Measurements from ENCODE around the gene HSPB6.

HSPB6 gene

GRCh38 chr19:35789195-35789977 is 32.6 kb upstream of the HSPB6 start:
- ATAC-seq (ENCODE audit: insufficient read depth, low read depth) (0 out of 3 replicates have a peak, but pooled peaks have one; percentile 4), DNase-seq (no peak)
- H3K4me1 ChIP-seq (ENCODE audit: insufficient read depth, low read length): no peaks in the 10 kb centered on the region
- TF ChIP-seq EZH2 (IDR thresholded peaks at IDR 0.05; ENCODE audit: borderline replicate concordance, low read depth, low read length, severe bottlenecking): no peak
- no peak for TF ChIP-seq CTCF (IDR thresholded peaks at IDR 0.05; ENCODE audit: borderline replicate concordance, extremely low read depth, low read length, poor library complexity, severe bottlenecking)
- H4K20me1 ChIP-seq (ENCODE audit: insufficient read depth, low read length): peaks cover 4% of the 10 kb centered on the region
- no peak overlapping the region for H3K27ac ChIP-seq (ENCODE audit: low read length)
- no peaks in the 10 kb centered on the region for H3K27me3 ChIP-seq (ENCODE audit: insufficient read depth, low read length, poor library complexity)
- no peak overlapping the region for H3K9ac ChIP-seq (ENCODE audit: low read depth, low read length)
- peaks cover 20% of the 10 kb centered on the region for H3K36me3 ChIP-seq (ENCODE audit: insufficient read depth, low read length)
- no peaks in the 10 kb centered on the region for H3K9me3 ChIP-seq (ENCODE audit: insufficient read depth, low read length, severe bottlenecking)
- no peak overlapping the region for H2AFZ ChIP-seq (ENCODE audit: low read depth, low read length)
- H3K4me3 ChIP-seq (ENCODE audit: low read depth in 1 of 2, low read length in 2 of 2): no peak overlapping the region
- no peak overlapping the region for H3K4me2 ChIP-seq (ENCODE audit: insufficient read depth, low read length)
- H3K79me2 ChIP-seq (ENCODE audit: insufficient read depth, low read length): no peaks in the 10 kb centered on the region

- H3K36me3 ChIP-seq (ENCODE audit: insufficient read depth, low read length): peaks cover 28% of the 10 kb centered on the region
- TF ChIP-seq EZH2 (IDR thresholded peaks at IDR 0.05; ENCODE audit: borderline replicate concordance, low read depth, low read length, severe bottlenecking): no peak
- no peak for TF ChIP-seq CTCF (IDR thresholded peaks at IDR 0.05; ENCODE audit: borderline replicate concordance, extremely low read depth, low read length, poor library complexity, severe bottlenecking)
- no peaks in the 10 kb centered on the region for H3K9me3 ChIP-seq (ENCODE audit: insufficient read depth, low read length, severe bottlenecking)
- no peak overlapping the region for H3K27ac ChIP-seq (ENCODE audit: low read length)
- H3K4me3 ChIP-seq (ENCODE audit: low read depth in 1 of 2, low read length in 2 of 2): no peak overlapping the region
- no peaks in the 10 kb centered on the region for H3K79me2 ChIP-seq (ENCODE audit: insufficient read depth, low read length)
- H3K4me2 ChIP-seq (ENCODE audit: insufficient read depth, low read length): no peak overlapping the region
- no peaks in the 10 kb centered on the region for H3K4me1 ChIP-seq (ENCODE audit: insufficient read depth, low read length)
- ATAC-seq (ENCODE audit: insufficient read depth, low read depth): no peak
- peaks cover 4% of the 10 kb centered on the region for H4K20me1 ChIP-seq (ENCODE audit: insufficient read depth, low read length)
- no peaks in the 10 kb centered on the region for H3K27me3 ChIP-seq (ENCODE audit: insufficient read depth, low read length, poor library complexity)
- no peak for DNase-seq
- H2AFZ ChIP-seq (ENCODE audit: low read depth, low read length): no peak overlapping the region
- no peak overlapping the region for H3K9ac ChIP-seq (ENCODE audit: low read depth, low read length)
Measured at GRCh38 chr19:35788205-35788960, 31.6 kb upstream of the HSPB6 start.

GRCh38 chr19:35787227-35787799 is 30.5 kb upstream of the HSPB6 start:
- Histone ChIP-seq H3K9ac (ENCODE audit: low read depth, low read length) (no peak overlapping the region), H3K4me2 (ENCODE audit: insufficient read depth, low read length) (no peak overlapping the region), H3K36me3 (ENCODE audit: insufficient read depth, low read length) (peaks cover 39% of the 10 kb centered on the region), H3K4me1 (ENCODE audit: insufficient read depth, low read length) (no peaks in the 10 kb centered on the region), H3K79me2 (ENCODE audit: insufficient read depth, low read length) (no peaks in the 10 kb centered on the region), H3K4me3 (ENCODE audit: low read depth in 1 of 2, low read length in 2 of 2) (no peak overlapping the region), H2AFZ (ENCODE audit: low read depth, low read length) (no peak overlapping the region), H4K20me1 (ENCODE audit: insufficient read depth, low read length) (peaks cover 12% of the 10 kb centered on the region), H3K9me3 (ENCODE audit: insufficient read depth, low read length, severe bottlenecking) (no peaks in the 10 kb centered on the region), H3K27ac (ENCODE audit: low read length) (no peak overlapping the region), H3K27me3 (ENCODE audit: insufficient read depth, low read length, poor library complexity) (no peaks in the 10 kb centered on the region)
- DNase-seq (no peak), ATAC-seq (ENCODE audit: insufficient read depth, low read depth) (no peak)
- TF ChIP-seq CTCF (IDR thresholded peaks at IDR 0.05; ENCODE audit: borderline replicate concordance, extremely low read depth, low read length, poor library complexity, severe bottlenecking): no peak
- TF ChIP-seq EZH2 (IDR thresholded peaks at IDR 0.05; ENCODE audit: borderline replicate concordance, low read depth, low read length, severe bottlenecking): no peak

Measured in DND-41 (cell line).